DMS 273 (cell line): ENCODE data around the gene PMP22.
"Not testable (repeated sequence)": the region's sequence is repeated elsewhere in the genome, so short reads cannot be mapped to it uniquely, and the experiment has no call there.

ENCODE experiments used
- DNase-seq: peaks from one replicate; lab custom pipeline; 2025; ENCODE audit not compliant: unreplicated experiment; lab: John Stamatoyannopoulos, UW

The PMP22 gene

GRCh38 chr17:15213381-15214087, 51.6 kb downstream of the PMP22 start:
- peak; percentile 83 for DNase-seq

DNA sequence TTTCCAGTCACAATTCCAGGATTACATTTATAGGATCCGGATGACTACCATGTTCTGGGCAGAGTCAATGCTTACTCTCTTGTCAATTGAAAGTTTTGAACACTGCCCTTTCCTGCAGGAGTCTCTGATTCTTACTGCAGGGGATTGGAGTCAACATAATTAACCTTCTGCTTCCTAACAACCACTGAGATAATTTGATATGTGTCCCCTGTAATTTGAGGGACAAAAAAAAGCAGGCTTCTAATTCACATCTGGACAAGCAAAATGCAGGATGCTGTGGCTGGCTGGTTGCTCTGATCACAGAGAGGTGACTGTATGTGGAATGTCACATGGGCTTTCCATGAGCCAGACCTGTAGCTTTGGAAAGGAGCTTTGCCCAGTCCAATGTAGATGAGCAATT, 54.9 kb downstream of the PMP22 start:
- DNase-seq = no peak

DNA sequence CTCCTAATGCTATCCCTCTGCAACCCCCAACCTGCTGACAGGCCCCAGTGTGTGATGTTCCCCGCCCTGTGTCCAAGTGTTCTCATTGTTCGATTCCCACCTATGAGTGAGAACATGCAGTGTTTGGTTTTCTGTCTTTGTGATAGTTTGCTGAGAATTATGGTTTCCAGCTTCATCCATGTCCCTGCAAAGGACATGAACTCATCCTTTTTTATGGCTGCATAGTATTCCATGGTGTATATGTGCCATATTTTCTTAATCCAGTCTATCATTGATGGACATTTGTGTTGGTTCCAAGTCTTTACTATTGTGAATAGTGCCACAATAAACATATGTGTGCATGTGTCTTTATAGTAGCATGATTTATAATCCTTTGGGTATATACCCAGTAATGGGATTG, 62.1 kb downstream of the PMP22 start:
- not testable (repeated sequence) for DNase-seq

- not testable (repeated sequence) for DNase-seq
Measured at GRCh38 chr17:15200574-15200973, 64.6 kb downstream of the PMP22 start.

- no peak for DNase-seq
Measured at GRCh38 chr17:15197229-15197628, 67.9 kb downstream of the PMP22 start.

GRCh38 chr17:15194859-15195277, 70.3 kb downstream of the PMP22 start:
- DNase-seq = peak; percentile 18

- DNase-seq = peak; percentile 93
Measured at GRCh38 chr17:15185625-15185991, 79.5 kb downstream of the PMP22 start.

- DNase-seq = no peak
Measured at GRCh38 chr17:15184872-15185624, 80.1 kb downstream of the PMP22 start.

GRCh38 chr17:15181816-15182215, 83.3 kb downstream of the PMP22 start:
- DNase-seq = no peak

- no peak for DNase-seq
Measured at GRCh38 chr17:15181333-15181732, 83.8 kb downstream of the PMP22 start.

GRCh38 chr17:15180121-15180561, 85.0 kb downstream of the PMP22 start:
- no peak for DNase-seq
